Adrenal gland (tissue), 12 donors: ENCODE results near the gene ZNF516. TPM values are rescaled to one million over a fixed set of nuclear protein-coding genes. Genes with fewer than 3 reads are reported as not detected.

ENCODE experiments used
- DNase-seq, 7 donors: peaks; one replicate each; pipeline ENCODE4 v3.0.0-alpha.2; 2019 to 2020
- H3K27ac ChIP-seq, 5 donors: fragments of 200-600 bp; sonication (generic) in 4 of 5; 1 replicate in 3 of 5; 2 replicates in 2 of 5; pipeline versions ENCODE4 v1.5.1 to v1.8.0; 2016 to 2020; ENCODE audit warnings: mild to moderate bottlenecking in 1 of 5
- H3K27me3 ChIP-seq: fragments of 200-600 bp; 2 replicates; pipeline ENCODE4 v1.8.0; 2021
- H3K36me3 ChIP-seq, 2 donors: fragments of 200-600 bp; replicated peaks in 1 of 2; 1 replicate in 1 of 2; 2 replicates in 1 of 2; pipeline versions ENCODE4 v1.5.1 to v1.8.0; 2018 to 2022
- H3K4me1 ChIP-seq, 2 donors: fragments of 200-600 bp; replicated peaks in 1 of 2; 1 replicate in 1 of 2; 2 replicates in 1 of 2; pipeline versions ENCODE4 v1.5.1 to v1.8.0; 2018 to 2021
- H3K4me3 ChIP-seq, 4 donors: fragments of 200-600 bp; sonication (generic) in 3 of 4; one replicate each; pipeline ENCODE4 v1.5.1; 2016 to 2018
- H3K9me3 ChIP-seq, 3 donors: fragments of 200-600 bp; sonication (generic) in 1 of 3; replicated peaks in 1 of 3; 1 replicate in 2 of 3; 2 replicates in 1 of 3; pipeline versions ENCODE4 v1.5.1 to v1.8.0; 2016 to 2021
- POLR2A ChIP-seq, 2 donors: fragments of 450-650 bp; IDR thresholded peaks; one replicate each; pipeline ENCODE4 v1.6.1; 2017; ENCODE audit warnings: antibody characterized with exemption in 2 of 2, mild to moderate bottlenecking in 2 of 2, moderate library complexity in 1 of 2
- WGBS, 4 donors: extraction: QIAGEN DNeasy Blood & Tissue Kit in 2 of 4; methylation state at CpG; one replicate each; pipeline versions ENCODE4 v1.1.5 to v1.1.7; 2013 to 2017; 5-methylcytosine and 5-hydroxymethylcytosine counted together
- intact Hi-C, 2 donors: fragments of 100-400 bp; cut with DNase I; formaldehyde crosslinking; loops; one replicate each; pipeline versions ENCODE4 v1.14.1 to v1.15.0; 2022 to 2023
- polyA plus RNA-seq, 3 donors: library from polyadenylated mRNA; stranded (reverse); fragments of 200-250 nt in 2 of 3; fragments of 350-450 nt in 1 of 3; fragmentation: Illumina TruSeq in 1 of 3; extraction: RNeasy Lipid Tissue Mini Kit (QIAGEN cat#74804) in 1 of 3; gene quantifications; one replicate each; pipeline ENCODE4 v1.2.3, GENCODE V29; 2013 to 2014
- total RNA-seq, 9 donors: library from RNA; depleted of rRNA in 4 of 9; stranded (reverse); fragments of >200 nt in 4 of 9; fragments of 120-200 nt in 1 of 9; fragmentation: NEBNext Ultra II Directional in 1 of 9; extraction: Animal tissue kit (Norgen Biotek cat#: 25700) in 1 of 9; gene quantifications; one replicate each; pipeline versions ENCODE4 v1.1.0 to v1.2.4, GENCODE V29; 2013 to 2023
- TF ChIP-seq, protein P1 (sequence below), 6 experiments: fragments of 450-650 bp in 4 of 6; fragments of 200-600 bp in 2 of 6; sonication (generic) in 1 of 6; IDR thresholded peaks; 1 replicate in 5 of 6; 2 replicates in 1 of 6; pipeline versions ENCODE4 v1.5.1 to v1.8.0; 2016 to 2021; ENCODE audit warnings: antibody characterized with exemption in 6 of 6, mild to moderate bottlenecking in 2 of 6, moderate library complexity in 1 of 6
- donor health status: healthy with polysubstance abuse.
- donor health status: Bipolar disorder and iron deficiency.
- donor health status: DM: yes; HTN: yes; CAD: no.
- donor health status: DM: no; HTN: no; CAD: no.
- donor health status: DM: no; HTN: no; CAD: no.
- donor health status: DM: yes; HTN: yes; CAD: no.

ZNF516 gene
- total and polyA plus RNA-seq, 12 donors, result 8.6 to 60.1 (median 31.0) TPM

- intact Hi-C loops, result no loop called here
- Histone ChIP-seq H3K27ac (peak overlapping the region; percentile 58 to 95 (median 89)), H3K4me1 (peaks cover 13 to 37% of the 10 kb centered on the region in 2 donors), H3K27me3 (no peaks in the 10 kb centered on the region), H3K4me3 (peak overlapping the region; percentile 30 to 95 (median 48)), H3K36me3 (no peaks in the 10 kb centered on the region), H3K9me3 (no peaks in the 10 kb centered on the region)
- TF ChIP-seq, protein P1, sequence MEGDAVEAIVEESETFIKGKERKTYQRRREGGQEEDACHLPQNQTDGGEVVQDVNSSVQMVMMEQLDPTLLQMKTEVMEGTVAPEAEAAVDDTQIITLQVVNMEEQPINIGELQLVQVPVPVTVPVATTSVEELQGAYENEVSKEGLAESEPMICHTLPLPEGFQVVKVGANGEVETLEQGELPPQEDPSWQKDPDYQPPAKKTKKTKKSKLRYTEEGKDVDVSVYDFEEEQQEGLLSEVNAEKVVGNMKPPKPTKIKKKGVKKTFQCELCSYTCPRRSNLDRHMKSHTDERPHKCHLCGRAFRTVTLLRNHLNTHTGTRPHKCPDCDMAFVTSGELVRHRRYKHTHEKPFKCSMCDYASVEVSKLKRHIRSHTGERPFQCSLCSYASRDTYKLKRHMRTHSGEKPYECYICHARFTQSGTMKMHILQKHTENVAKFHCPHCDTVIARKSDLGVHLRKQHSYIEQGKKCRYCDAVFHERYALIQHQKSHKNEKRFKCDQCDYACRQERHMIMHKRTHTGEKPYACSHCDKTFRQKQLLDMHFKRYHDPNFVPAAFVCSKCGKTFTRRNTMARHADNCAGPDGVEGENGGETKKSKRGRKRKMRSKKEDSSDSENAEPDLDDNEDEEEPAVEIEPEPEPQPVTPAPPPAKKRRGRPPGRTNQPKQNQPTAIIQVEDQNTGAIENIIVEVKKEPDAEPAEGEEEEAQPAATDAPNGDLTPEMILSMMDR (IDR thresholded peaks at IDR 0.05), result no peak
- TF ChIP-seq POLR2A (IDR thresholded peaks at IDR 0.05), result peak in 1 of 2 donors; percentile 51
- WGBS, 4 donors, result 0 to 2% (median 0%) methylated on average over 34 to 70 of the region's 70 CpGs
- DNase-seq, result peak; percentile 53 to 79 (median 64)
Measured at GRCh38 chr18:76491776-76492668, 3.0 kb downstream of the ZNF516 start.

GRCh38 chr18:76491473-76491775 lies 3.6 kb downstream of the ZNF516 start:
- Histone ChIP-seq H3K9me3 (no peaks in the 10 kb centered on the region), H3K4me1 (peaks cover 10 to 37% of the 10 kb centered on the region in 2 donors), H3K4me3 (peak overlapping the region in 2 of 4 donors; percentile 61 to 95), H3K36me3 (no peaks in the 10 kb centered on the region), H3K27ac (peak overlapping the region in 4 of 5 donors; percentile 84 to 95 (median 92)), H3K27me3 (no peaks in the 10 kb centered on the region)
- intact Hi-C loops, result no loop called here
- TF ChIP-seq POLR2A (IDR thresholded peaks at IDR 0.05), result no peak
- DNase-seq, result peak; percentile 58 to 83 (median 72)
- 0 to 2% methylated on average over 17 to 22 of the region's 31 CpGs; no CpG with 5 or more reads in 2 of the 4 donors for WGBS, 4 donors

- peaks cover 9 to 37% of the 10 kb centered on the region in 2 donors for H3K4me1 ChIP-seq
- intact Hi-C loops, result no loop called here
- H3K9me3 ChIP-seq, result no peaks in the 10 kb centered on the region
- H3K4me3 ChIP-seq, result peak overlapping the region in 2 of 4 donors; percentile 61 to 95
- TF ChIP-seq, protein P1 (IDR thresholded peaks at IDR 0.05), result no peak
- peak in 1 of 2 donors; percentile 27 for TF ChIP-seq POLR2A (IDR thresholded peaks at IDR 0.05)
- no peaks in the 10 kb centered on the region for H3K27me3 ChIP-seq
- DNase-seq, result peak in 4 of 7 donors; percentile 48 to 63 (median 52)
- H3K36me3 ChIP-seq, result no peaks in the 10 kb centered on the region
- whole genome bisulfite sequencing, 4 donors, result 0 to 2% (median 2%) methylated on average over 2 to 71 of the region's 73 CpGs
- H3K27ac ChIP-seq, result peak overlapping the region; percentile 45 to 95 (median 86)
Measured at GRCh38 chr18:76490670-76491472, 4.2 kb downstream of the ZNF516 start.

DNA sequence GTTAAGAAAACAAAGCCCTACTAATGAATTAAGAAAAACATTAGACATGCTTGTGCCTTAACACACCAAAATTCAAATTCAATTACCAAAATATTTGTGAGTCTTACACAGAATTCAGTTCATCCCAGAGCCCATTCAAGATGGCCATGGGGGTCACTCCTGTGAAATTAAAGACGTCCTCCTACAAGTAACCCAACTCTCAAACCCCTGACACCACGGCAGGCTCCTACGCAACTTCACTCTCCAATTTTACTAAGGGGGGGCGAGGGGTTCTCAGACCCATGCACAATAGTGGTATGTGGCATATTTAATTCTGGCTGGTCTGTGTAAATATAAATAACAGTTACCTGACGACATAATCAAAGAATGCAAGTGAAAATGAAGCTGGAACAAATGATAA lies 5.0 kb downstream of the ZNF516 start:
- Histone ChIP-seq H3K4me3 (peak overlapping the region in 1 of 4 donors; percentile 95), H3K9me3 (no peaks in the 10 kb centered on the region), H3K27ac (peak overlapping the region in 4 of 5 donors; percentile 45 to 95 (median 90)), H3K27me3 (no peaks in the 10 kb centered on the region), H3K4me1 (peaks cover 9 to 37% of the 10 kb centered on the region in 2 donors), H3K36me3 (no peaks in the 10 kb centered on the region)
- intact Hi-C loops, result no loop called here
- WGBS, 4 donors, result 54 to 60% (median 58%) methylated on average over 5 of the region's 5 CpGs
- no peak for DNase-seq
- no peak for TF ChIP-seq POLR2A (IDR thresholded peaks at IDR 0.05)
- TF ChIP-seq, protein P1 (IDR thresholded peaks at IDR 0.05), result no peak
